Mesothelial cell of epicardium (in vitro differentiated cells): ENCODE data around the gene SOCS3. TPM values are rescaled to one million over a fixed set of nuclear protein-coding genes. Genes with fewer than 3 reads are reported as not detected.

Experiments used
- DNase-seq, 2 experiments: peaks; one replicate each; pipeline ENCODE4 v3.0.0; 2021; ENCODE audit warnings: low spot score in 2 of 2; ENCODE audit not compliant: unreplicated experiment in 2 of 2
- H3K27ac Mint-ChIP-seq: 2 replicates; pipeline ENCODE4 v1.8.0; 2021; ENCODE audit warnings: mixed read lengths
- H3K27me3 Mint-ChIP-seq: 2 replicates; pipeline ENCODE4 v1.8.0; 2021; ENCODE audit warnings: low read depth, mixed read lengths
- H3K36me3 Mint-ChIP-seq: 2 replicates; pipeline ENCODE4 v1.8.0; 2021; ENCODE audit warnings: mixed read lengths
- H3K4me1 Mint-ChIP-seq: 2 replicates; pipeline ENCODE4 v1.8.0; 2021; ENCODE audit warnings: mixed read lengths
- H3K4me3 Mint-ChIP-seq: 2 replicates; pipeline ENCODE4 v1.8.0; 2021; ENCODE audit warnings: mild to moderate bottlenecking, moderate library complexity, mixed read lengths
- H3K9me3 Mint-ChIP-seq: 2 replicates; pipeline ENCODE4 v1.8.0; 2021; ENCODE audit warnings: mixed read lengths
- total RNA-seq: library from RNA; stranded (reverse); gene quantifications from 3 replicates; pipeline ENCODE4 v1.2.1, GENCODE V29; 2021
- TF ChIP-seq, protein P1 (sequence below): fragments of 200-600 bp; sonication (generic); IDR thresholded peaks from one replicate; pipeline ENCODE4 v1.5.0; 2021; ENCODE audit warnings: antibody characterized with exemption; ENCODE audit not compliant: unreplicated experiment

Gene SOCS3
- total RNA-seq, 1 donor from 2014 or later, result 45.7 TPM

DNA sequence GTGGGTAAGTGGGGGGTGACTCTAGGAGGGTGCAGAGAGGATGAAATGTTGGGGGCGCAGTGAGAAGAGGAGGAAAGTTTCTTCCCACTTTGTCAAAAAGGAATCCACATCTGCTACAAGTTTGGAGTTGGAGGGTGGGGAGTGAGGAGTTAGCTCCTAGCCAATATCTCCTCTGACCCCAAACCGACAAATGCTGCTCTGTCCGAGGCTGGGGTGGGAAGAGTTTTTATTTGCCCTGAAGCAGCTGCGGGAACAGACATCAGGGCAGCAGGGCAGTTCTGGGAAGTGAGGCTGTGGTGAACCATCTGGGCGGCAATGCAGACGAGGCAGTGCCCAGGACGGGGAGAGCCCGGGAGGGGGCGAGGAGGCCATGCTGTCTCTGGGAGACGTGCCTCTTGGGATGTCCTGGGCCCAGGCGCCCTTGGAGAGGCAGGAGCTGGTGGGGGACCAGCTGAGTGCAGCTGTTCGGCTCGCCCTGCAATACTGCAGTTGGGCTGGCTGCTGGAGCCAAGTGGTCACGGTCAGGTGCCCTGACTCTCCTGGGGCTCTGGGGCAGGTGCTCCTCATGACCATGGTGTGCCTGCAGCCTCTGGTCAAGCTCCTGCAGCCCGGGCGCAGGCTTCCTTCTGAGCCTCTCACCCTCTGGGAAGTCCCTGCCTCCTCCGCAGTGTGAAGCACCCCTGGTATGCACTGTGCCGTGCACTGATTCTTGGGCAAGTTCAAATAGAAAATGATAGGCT lies 6.4 kb upstream of the SOCS3 start:
- no peaks in the 10 kb centered on the region for H3K27me3 Mint-ChIP-seq
- no peaks in the 10 kb centered on the region for H3K36me3 Mint-ChIP-seq
- peaks cover 54% of the 10 kb centered on the region for H3K4me1 Mint-ChIP-seq
- DNase-seq, result no peak
- H3K9me3 Mint-ChIP-seq, result no peaks in the 10 kb centered on the region
- H3K4me3 Mint-ChIP-seq, result peak overlapping the region; percentile 40
- peak overlapping the region; percentile 98 for H3K27ac Mint-ChIP-seq
- TF ChIP-seq, protein P1, sequence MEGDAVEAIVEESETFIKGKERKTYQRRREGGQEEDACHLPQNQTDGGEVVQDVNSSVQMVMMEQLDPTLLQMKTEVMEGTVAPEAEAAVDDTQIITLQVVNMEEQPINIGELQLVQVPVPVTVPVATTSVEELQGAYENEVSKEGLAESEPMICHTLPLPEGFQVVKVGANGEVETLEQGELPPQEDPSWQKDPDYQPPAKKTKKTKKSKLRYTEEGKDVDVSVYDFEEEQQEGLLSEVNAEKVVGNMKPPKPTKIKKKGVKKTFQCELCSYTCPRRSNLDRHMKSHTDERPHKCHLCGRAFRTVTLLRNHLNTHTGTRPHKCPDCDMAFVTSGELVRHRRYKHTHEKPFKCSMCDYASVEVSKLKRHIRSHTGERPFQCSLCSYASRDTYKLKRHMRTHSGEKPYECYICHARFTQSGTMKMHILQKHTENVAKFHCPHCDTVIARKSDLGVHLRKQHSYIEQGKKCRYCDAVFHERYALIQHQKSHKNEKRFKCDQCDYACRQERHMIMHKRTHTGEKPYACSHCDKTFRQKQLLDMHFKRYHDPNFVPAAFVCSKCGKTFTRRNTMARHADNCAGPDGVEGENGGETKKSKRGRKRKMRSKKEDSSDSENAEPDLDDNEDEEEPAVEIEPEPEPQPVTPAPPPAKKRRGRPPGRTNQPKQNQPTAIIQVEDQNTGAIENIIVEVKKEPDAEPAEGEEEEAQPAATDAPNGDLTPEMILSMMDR, result no peak

DNA sequence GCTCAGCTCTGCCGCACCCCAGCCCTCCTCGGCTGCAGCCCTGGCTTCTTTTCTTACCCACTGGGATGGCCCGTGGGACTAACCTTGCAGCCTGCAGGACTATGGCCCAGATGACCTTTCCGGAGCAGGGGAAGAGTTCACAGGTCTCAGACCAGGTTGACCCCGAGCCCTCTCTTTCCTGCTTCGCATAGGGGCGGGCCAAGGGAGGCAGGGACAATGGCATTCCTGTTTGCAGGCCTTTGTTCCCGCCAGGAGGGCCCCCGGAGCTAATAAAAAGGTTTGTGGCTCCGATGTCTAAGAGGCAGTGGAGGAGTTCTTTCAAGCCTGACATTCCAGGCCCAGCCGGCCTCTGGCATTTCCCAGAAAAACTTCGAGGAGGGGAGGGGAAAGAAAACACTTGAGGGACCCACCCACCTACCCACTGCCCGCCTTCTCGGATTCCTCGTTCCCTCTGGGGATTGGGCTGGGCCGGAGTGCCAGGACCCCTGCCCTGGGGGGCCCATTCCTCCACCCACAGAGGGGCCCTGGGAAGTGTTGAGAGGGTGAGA lies 5.8 kb upstream of the SOCS3 start:
- H3K9me3 Mint-ChIP-seq, result no peaks in the 10 kb centered on the region
- H3K4me1 Mint-ChIP-seq, result peaks cover 60% of the 10 kb centered on the region
- H3K27ac Mint-ChIP-seq, result peak overlapping the region; percentile 98
- H3K4me3 Mint-ChIP-seq, result peak overlapping the region; percentile 40
- no peak for DNase-seq
- no peaks in the 10 kb centered on the region for H3K27me3 Mint-ChIP-seq
- H3K36me3 Mint-ChIP-seq, result no peaks in the 10 kb centered on the region
- TF ChIP-seq, protein P1, result no peak

DNA sequence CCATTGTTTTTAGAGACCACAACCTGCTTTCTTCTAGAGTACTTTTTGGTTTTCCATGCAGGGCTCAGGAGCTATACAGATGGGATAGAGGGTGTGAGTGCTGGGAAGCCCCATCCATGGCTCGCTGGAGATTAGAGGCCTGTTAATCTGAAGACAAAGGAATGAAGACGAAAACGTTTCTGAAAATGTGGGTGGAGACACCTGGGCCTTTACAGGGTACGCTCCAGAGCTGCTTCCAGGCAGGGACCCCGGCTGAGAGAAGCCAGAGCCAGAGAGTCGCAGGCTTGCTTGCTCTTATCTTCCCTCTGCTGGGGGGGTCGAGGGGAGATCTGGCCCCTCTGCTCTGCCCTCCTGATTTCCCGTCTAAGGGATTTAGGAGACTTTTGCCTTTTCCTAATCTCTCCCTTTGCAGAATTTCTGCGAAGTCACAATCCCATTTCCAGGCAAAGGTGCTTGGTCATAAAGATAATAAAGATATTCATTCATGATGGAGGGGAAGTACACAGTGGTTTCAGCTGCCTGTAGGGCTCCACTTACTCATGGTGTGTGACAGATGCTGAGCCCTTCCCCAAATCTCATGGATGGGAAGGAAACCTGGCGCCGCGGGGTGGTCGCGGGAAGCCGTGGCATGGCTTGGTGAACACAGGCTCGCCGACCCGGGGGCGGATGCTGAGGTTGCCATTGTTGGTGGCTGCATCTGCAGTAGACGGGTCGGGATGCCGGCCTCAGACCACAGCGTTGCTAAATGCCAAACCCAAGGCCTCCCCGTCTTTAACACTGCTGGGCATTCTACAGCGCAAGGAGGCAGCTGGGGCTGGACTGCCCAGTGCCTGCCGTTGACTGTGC lies 4.8 kb upstream of the SOCS3 start:
- Mint-ChIP-seq H3K27ac (peak overlapping the region; percentile 98), H3K36me3 (no peaks in the 10 kb centered on the region), H3K4me3 (no peak overlapping the region), H3K4me1 (peaks cover 50% of the 10 kb centered on the region), H3K9me3 (no peaks in the 10 kb centered on the region), H3K27me3 (no peaks in the 10 kb centered on the region)
- DNase-seq, result no peak
- TF ChIP-seq, protein P1, result no peak

DNA sequence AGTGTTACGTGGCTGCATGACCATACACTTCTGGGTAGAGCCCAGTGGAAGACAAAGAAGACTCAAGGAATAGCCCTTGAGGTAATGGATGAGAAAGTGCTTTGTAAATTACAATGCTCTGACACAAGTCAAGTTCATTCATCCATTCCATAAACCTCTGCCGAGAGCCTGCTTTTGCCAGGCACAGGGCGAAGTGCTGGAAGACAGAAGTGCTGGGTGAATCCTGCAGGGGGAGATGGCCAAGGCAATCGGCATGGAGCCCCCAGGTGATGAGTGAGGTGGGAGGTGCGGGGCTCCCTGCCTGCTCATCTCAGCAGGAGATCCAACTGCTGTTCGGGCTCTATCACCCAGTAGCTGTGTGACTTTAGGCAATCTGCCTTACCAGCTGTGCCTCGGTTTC lies 2.8 kb upstream of the SOCS3 start:
- peaks cover 2% of the 10 kb centered on the region for H3K36me3 Mint-ChIP-seq
- H3K27ac Mint-ChIP-seq, result no peak overlapping the region
- H3K27me3 Mint-ChIP-seq, result no peaks in the 10 kb centered on the region
- H3K4me1 Mint-ChIP-seq, result peaks cover 53% of the 10 kb centered on the region
- no peak for DNase-seq
- TF ChIP-seq, protein P1, result peak; percentile 32
- no peak overlapping the region for H3K4me3 Mint-ChIP-seq
- no peaks in the 10 kb centered on the region for H3K9me3 Mint-ChIP-seq

DNA sequence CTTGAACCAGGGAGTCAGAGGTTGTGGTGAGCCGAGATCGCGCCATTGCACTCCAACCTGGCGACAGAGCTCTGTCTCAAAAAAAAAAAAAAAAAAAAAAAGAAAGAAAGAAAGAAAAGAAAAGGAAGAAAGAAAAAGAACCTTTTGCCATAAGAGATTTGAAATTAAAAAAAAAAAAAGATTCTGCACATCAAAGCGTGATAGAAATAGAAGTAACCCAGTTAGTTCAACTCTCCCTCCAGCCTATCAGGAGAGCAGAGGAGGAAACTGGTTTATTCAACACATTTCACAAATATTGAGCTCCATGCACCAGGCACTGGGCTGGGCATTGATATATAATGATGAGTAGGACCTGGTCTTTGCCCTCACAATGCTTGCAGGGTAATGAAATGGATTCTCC lies 2.4 kb upstream of the SOCS3 start:
- Mint-ChIP-seq H3K27ac (no peak overlapping the region), H3K4me3 (no peak overlapping the region), H3K9me3 (no peaks in the 10 kb centered on the region), H3K36me3 (peaks cover 2% of the 10 kb centered on the region), H3K27me3 (no peaks in the 10 kb centered on the region), H3K4me1 (peaks cover 58% of the 10 kb centered on the region)
- TF ChIP-seq, protein P1, result no peak
- no peak for DNase-seq
